GM19395 (cell line): ENCODE measurements around the gene NUP50.
A peak's percentile ranks its signal among the peaks of the same experiment; 100 is the strongest.

Experiments used
- ATAC-seq: cut with Tn5 transposase; IDR thresholded peaks from one replicate; pipeline ENCODE4 v1.9.1; 2021; ENCODE audit warnings: mild to moderate bottlenecking, moderate library complexity; ENCODE audit not compliant: unreplicated experiment

Gene NUP50

DNA sequence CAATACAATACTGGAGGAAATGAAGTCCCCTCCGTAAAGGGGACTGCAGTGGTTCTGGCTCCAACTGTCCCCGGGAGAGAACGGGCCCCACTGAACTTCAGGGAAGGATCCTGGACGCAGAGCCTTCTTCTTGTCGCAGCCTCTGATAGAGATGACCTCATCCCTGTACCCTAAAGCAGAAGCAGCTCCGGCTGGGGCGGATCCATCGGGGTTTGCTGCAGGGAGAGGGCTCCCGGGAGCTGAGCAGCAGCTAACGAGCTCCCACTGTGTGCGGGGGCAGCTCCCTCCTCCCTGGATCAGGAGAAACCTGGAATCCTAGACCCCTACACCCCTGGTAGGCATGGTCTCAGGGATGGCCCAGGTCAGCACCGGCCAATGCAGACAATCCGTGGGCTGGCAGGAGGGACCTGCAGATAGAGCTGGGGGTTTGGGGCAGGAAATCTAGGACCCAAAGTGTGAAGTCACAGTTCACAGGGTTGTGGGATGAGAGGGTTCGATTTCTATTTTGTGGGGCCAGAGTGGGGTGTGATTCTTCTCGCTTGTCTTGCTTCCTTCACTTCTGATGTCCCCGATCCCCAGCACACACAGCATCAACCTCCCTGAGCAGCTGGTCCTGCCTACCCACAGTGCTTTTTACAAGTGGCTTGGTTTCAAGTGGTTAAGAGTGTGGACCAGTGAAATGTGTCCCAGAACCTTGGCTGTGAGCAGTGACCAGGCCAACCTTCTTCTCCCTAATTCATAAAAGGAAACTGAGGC is 64.1 kb downstream of the NUP50 start:
- no peak for ATAC-seq

DNA sequence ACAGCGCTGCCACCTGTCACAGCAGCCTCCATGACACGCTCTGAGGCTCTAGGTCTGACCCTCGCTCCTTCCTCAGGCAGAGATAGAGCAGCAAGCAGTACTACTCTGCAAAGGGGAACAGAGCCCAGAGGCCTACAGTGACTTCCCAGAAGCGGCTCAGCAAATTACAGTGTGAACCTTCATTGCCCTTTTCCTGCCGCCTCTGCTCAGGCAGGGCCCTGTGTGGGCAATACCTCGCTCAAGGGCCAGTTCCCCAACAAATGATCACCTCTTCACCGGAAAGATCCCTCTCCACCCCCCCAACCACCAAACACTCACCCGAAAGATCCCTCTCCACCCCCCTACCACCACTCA is 64.7 kb downstream of the NUP50 start:
- no peak for ATAC-seq

DNA sequence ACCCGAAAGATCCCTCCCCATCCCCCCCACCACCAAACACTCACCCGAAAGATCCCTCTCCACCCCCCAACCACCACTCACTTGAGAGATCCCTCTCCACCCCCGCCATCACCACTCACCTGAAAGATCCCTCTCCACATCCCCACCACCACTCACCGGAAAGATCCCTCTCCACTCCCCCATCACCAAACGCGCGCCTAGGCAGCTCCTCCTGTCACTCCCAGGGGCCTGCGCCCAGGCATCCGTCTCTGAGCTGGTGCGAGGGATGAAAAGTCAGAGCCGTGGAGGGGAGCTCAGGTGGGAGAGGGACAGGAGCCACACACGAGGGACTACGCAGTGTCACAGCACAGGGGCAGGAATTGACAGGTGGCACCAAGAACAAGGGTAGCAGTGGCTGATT is 65.5 kb downstream of the NUP50 start:
- no peak for ATAC-seq

DNA sequence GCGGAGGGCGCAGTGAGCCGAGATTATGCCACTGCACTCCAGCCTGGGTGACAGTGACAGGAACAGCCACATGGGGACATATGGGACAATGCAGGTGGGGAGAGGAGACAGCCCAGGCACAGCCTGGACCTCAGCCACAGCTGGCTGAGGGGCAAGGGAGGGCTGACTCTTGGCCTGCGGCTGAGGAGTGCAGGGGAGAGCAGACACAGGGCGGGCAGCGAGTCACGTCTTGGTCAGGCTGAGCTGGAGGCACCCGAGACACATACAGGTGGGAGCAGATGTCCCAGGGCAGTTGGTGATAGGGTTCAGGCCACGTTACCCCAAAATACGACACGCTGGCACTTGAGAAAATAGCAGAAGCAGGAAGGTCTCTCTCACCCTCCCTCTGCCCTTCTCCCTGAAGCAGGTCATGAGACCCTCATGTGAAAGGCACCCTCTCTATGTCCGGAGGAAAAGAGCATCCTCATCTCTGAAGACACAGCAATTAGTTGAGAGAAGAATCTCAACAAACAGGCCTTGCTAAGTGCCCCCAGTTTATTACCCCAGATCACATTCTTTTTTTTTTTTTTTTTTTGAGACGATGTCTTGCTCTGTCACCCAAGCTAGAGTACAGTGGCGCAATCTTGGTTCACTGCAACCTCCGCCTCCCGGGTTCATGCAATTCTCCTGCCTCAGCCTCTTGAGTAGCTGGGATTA is 66.4 kb downstream of the NUP50 start:
- ATAC-seq: no peak

DNA sequence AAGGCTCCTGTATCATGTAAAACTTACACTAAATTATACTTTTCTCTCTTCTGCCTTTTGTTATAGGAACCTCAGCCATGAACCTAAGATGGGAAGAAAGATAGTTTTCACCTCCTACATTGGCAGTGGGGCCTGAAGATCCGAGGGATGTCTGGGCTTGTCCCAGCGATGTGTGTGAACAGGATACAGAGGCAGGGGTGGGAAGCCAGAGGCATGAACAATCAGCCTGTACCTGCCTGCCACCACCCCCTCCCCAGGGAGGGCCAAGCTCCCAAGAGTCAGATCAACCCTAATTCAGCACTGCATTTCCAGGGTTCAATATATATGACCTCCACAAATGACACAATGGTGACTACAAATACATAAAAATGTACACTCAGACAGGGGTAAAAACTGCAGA is 67.6 kb downstream of the NUP50 start:
- no peak for ATAC-seq

DNA sequence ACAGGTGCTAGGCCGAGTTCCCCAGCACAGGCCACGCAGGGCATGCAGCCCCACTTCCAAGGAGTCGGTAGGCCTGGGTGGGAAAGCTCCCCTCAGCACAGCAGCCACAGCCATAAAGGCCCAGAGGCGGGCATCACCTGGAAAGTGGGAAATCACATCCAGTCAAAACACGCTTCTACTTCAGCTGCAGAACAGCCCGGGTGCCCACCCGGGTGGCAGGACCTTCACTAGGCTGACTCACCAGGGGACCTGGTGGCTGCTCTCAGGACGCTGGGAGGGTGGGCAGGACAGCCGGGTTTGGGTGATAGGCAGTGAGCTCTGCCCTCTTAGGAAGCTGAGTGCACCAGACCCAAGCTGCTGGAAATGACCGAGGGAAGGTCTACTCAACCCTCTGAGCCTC is 69.7 kb downstream of the NUP50 start:
- ATAC-seq: no peak

DNA sequence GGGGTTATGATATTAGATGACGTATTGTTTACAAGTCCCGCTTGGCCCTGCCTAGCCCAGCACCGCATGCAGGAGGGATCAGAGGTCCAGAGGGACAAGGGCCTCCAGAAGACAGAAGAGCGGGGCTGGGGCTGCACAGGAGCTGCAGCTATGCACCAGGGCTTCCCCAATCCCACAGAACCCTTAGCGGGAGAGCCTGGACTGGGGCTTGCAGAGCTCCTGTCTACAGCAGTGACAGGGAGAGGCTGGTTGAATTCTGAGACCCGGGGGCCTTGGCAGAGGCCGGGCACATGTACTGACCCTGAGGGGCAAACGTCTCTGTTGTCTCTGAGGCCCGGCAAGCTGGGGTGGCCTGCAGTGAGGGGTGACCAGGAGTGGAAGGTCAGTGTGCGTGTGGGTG is 70.1 kb downstream of the NUP50 start:
- no peak for ATAC-seq

DNA sequence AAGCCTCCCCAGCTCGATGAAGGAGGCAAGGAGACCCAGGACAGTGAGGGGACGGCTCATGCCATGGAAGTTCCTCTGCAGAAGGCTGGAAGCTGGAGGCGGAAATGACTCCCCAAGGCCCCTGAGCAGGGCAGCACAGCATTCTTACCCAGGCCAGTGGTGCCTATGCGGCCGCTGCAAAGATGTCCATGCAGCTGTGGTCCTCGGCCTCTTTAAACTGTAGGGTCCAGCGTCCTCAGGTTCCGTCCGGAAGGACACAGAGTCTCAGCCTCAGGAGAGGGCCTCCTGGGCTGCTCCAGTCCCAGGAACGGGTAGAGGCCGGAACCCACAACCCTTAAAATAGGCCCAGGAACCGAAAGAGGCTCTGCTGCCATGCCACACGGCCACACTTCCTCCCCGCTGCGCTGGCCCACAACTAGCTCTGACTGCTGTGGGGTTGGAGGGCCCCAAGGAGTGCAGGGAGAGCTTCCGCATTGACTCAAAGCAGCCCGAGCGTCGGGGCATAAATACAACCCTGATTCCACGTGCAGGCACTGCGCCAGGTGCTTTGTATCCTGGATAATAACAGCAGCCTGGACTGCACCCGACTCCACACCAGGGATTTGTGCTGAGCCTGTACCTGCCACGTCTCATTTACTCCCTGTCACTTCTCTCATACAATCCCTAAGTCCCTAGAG is 71.5 kb downstream of the NUP50 start:
- ATAC-seq: peak; percentile 79

DNA sequence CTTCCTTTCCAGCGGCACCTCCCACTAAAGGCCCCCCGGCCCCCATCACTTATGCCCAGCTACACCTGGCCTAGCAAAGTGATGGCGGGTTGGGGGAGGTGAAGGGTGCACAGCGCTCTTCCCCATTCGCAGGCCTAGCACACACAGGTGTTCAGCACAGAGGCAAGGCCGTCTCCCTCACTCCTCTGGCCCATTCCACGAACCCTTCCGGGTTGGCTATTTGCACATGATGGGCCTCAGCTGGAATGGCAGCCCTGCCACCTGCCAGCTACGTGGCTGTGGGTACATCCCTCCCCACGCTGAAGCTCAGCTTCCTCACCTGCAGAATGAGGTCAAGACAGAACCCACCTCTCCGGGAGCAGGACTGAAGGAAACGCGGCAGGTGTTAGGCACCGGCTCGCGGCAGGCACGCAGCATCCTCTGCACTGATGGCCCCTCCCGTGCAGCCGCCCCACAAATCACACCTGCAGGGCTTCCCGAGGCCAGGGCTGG is 72.2 kb downstream of the NUP50 start:
- ATAC-seq: peak; percentile 28

DNA sequence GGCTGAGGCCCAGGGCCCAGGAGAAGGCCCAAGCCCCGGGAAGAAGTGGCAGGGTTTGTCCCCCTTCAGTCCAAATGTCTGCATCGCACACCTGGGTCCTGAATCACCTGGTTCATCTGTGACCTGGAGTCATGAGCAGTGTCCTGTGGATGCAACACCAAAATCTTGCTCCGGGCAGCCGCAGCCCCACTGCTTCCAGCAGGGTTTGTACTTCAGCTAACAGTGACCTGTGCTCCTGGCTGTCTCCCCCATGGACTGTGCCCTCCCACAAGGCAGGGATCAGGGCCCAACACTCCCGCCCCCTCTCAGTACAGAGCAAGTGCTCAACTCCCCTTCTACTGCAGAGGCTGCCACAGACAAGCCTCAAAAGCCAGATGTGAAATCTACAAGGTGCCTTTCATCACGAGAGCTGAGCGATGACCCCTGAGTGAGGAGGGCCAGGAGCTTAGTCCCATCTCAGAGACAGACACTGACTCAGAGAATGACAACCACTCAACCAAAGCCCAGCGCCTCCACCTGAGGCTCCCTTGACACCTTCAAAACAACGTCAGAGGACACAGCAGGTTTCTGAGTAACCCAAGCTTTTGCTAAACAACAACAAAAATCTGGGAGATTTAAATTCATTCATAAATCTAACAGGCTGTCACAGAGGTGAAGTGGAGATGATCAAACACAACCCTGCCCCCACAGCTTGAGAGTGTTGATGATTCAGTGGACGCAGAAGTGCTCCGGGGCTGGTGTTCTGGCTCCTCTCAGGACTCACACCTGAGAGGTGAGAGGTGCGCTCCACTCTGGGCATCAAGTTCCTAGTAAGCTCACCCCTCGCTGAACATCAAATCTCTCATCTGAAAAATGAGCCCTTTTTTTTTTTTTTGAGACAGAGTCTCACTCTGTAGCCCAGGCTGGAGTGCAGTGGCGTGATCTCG is 73.6 kb downstream of the NUP50 start:
- no peak for ATAC-seq
